Keratinocyte (primary cell): Measurements from ENCODE around the gene CCDC171. TPM values are rescaled to one million over a fixed set of nuclear protein-coding genes. Genes with fewer than 3 reads are reported as not detected.
"Not testable (repeated sequence)": the region's sequence is repeated elsewhere in the genome, so short reads cannot be mapped to it uniquely, and the experiment has no call there.

ENCODE experiments used
- DNase-seq: peaks from one replicate; pipeline ENCODE4 v3.0.0-alpha.2; 2011; ENCODE audit warnings: low read depth, missing footprints, low spot score
- FAIRE-seq: peaks from 2 replicates; lab custom pipeline; 2011; peaks lifted over from hg19 to GRCh38; lab: Jason Lieb, UNC
- H2AFZ ChIP-seq: 2 replicates; pipeline ENCODE4 v1.6.0; 2012; ENCODE audit warnings: low read length, control low read depth, inconsistent platforms; ENCODE audit not compliant: control insufficient read depth
- H3K27ac ChIP-seq: 2 replicates; pipeline ENCODE4 v1.5.1; 2011; ENCODE audit warnings: low read length; ENCODE audit not compliant: control insufficient read depth, insufficient read depth
- H3K27me3 ChIP-seq: 3 replicates; pipeline ENCODE4 v1.6.0; 2011; ENCODE audit warnings: low read length; ENCODE audit not compliant: control insufficient read depth, insufficient read depth; ENCODE audit errors: extremely low read depth
- H3K36me3 ChIP-seq, 2 experiments: 2 replicates in 1 of 2; 3 replicates in 1 of 2; pipeline ENCODE4 v1.5.1; 2011; ENCODE audit warnings: low read length in 2 of 2, mild to moderate bottlenecking in 1 of 2; ENCODE audit not compliant: control insufficient read depth in 2 of 2, insufficient read depth in 2 of 2; ENCODE audit errors: extremely low read depth in 1 of 2
- H3K4me1 ChIP-seq: 3 replicates; pipeline ENCODE4 v1.5.1; 2011; ENCODE audit warnings: low read length; ENCODE audit not compliant: control insufficient read depth, insufficient read depth; ENCODE audit errors: extremely low read depth
- H3K4me2 ChIP-seq: 3 replicates; pipeline ENCODE4 v1.6.0; 2011; ENCODE audit warnings: low read depth, low read length; ENCODE audit not compliant: control insufficient read depth, insufficient read depth; ENCODE audit errors: extremely low read depth
- H3K4me3 ChIP-seq, 3 experiments: fragments of 200-600 bp in 1 of 3; sonication (generic) in 1 of 3; 2 replicates in 2 of 3; 3 replicates in 1 of 3; pipeline ENCODE4 v1.5.1; 2011 to 2016; ENCODE audit warnings: low read length in 3 of 3, mild to moderate bottlenecking in 3 of 3, control low read depth in 2 of 3, inconsistent platforms in 1 of 3, low read depth in 1 of 3, mixed read lengths in 1 of 3, mixed run types in 1 of 3, moderate library complexity in 1 of 3; ENCODE audit not compliant: control insufficient read depth in 2 of 3, insufficient read depth in 2 of 3; ENCODE audit errors: extremely low read depth in 1 of 3
- H3K79me2 ChIP-seq: 2 replicates; pipeline ENCODE4 v1.6.0; 2012; ENCODE audit warnings: low read length; ENCODE audit not compliant: control insufficient read depth, insufficient read depth
- H3K9ac ChIP-seq: 3 replicates; pipeline ENCODE4 v1.6.0; 2011; ENCODE audit warnings: low read length; ENCODE audit not compliant: control insufficient read depth, insufficient read depth; ENCODE audit errors: extremely low read depth
- H3K9me1 ChIP-seq: 3 replicates; pipeline ENCODE4 v1.6.0; 2011; ENCODE audit warnings: low read length; ENCODE audit not compliant: control insufficient read depth, insufficient read depth; ENCODE audit errors: extremely low read depth
- H3K9me3 ChIP-seq: 2 replicates; pipeline ENCODE4 v1.5.1; 2012; ENCODE audit warnings: low read depth, low read length; ENCODE audit not compliant: control insufficient read depth
- H4K20me1 ChIP-seq: 3 replicates; pipeline ENCODE4 v1.6.0; 2011; ENCODE audit warnings: low read length; ENCODE audit not compliant: control insufficient read depth, insufficient read depth; ENCODE audit errors: extremely low read depth
- CTCF ChIP-seq, 3 experiments: IDR thresholded peaks in 1 of 3; conservative IDR thresholded peaks in 1 of 3; optimal IDR thresholded peaks in 1 of 3; 2 replicates in 2 of 3; 3 replicates in 1 of 3; pipeline versions ENCODE3 to v1.5.1; 2011; ENCODE audit warnings: low read length in 3 of 3, mild to moderate bottlenecking in 3 of 3, moderate library complexity in 2 of 3, control low read depth in 1 of 3, inconsistent platforms in 1 of 3; ENCODE audit not compliant: insufficient read depth in 2 of 3; ENCODE audit errors: extremely low read depth in 1 of 3
- EZH2 ChIP-seq: IDR thresholded peaks from one replicate; pipeline ENCODE4 v1.6.1; 2012; ENCODE audit warnings: inconsistent platforms, mild to moderate bottlenecking, low read length, moderate library complexity
- dilution Hi-C: fragments of 300-500 bp; cut with MboI; formaldehyde crosslinking; loops from one replicate; pipeline ENCODE4 v1.7.0; 2020; ENCODE audit warnings: low sequenced_read_pairs; ENCODE audit not compliant: extremely low pct_ligation_motif_present
- polyA plus RNA-seq, 5 experiments: library from polyadenylated mRNA; depleted of rRNA in 3 of 5; stranded (reverse) in 3 of 5; stranded (forward) in 1 of 5; unstranded in 1 of 5; fragments of >200 nt; gene quantifications; 1 replicate in 1 of 5; 2 replicates in 3 of 5; 3 replicates in 1 of 5; pipeline versions ENCODE4 v1.2.1 to v1.2.3, GENCODE V29; 2011 to 2012; ENCODE audit warnings: missing spikeins in 2 of 5, low read depth in 1 of 5, low replicate concordance in 1 of 5

Gene CCDC171
- polyA plus RNA-seq, 1 donor (not counting 4 experiments of a cell fraction or from before 2014, with no cell fraction given): 0.46 TPM

GRCh38 chr9:15785584-15785983 is 232.7 kb downstream of the CCDC171 start:
- no peak overlapping the region for H2AFZ ChIP-seq
- H3K9ac ChIP-seq: no peak overlapping the region
- no peak for FAIRE-seq
- TF ChIP-seq CTCF (optimal IDR thresholded peaks at IDR 0.05 in 1 of 3, IDR thresholded peaks at IDR 0.05 in 1 of 3, conservative IDR thresholded peaks at IDR 0.05 in 1 of 3; ENCODE audit: extremely low read depth in 1 of 3, insufficient read depth in 2 of 3, low read length in 3 of 3): no peak
- no peak for TF ChIP-seq EZH2
- H3K36me3 ChIP-seq: no peaks in the 10 kb centered on the region
- H3K27ac ChIP-seq: no peak overlapping the region
- dilution Hi-C loops: no loop called here
- H3K9me1 ChIP-seq: no peaks in the 10 kb centered on the region
- no peaks in the 10 kb centered on the region for H3K27me3 ChIP-seq
- H4K20me1 ChIP-seq: no peaks in the 10 kb centered on the region
- H3K9me3 ChIP-seq: no peaks in the 10 kb centered on the region
- no peaks in the 10 kb centered on the region for H3K79me2 ChIP-seq
- no peak overlapping the region for H3K4me3 ChIP-seq
- H3K4me1 ChIP-seq: no peaks in the 10 kb centered on the region
- no peak for DNase-seq
- no peak overlapping the region for H3K4me2 ChIP-seq

- Histone ChIP-seq H3K9me1 (no peaks in the 10 kb centered on the region), H3K27ac (no peak overlapping the region), H3K4me3 (no peak overlapping the region), H4K20me1 (no peaks in the 10 kb centered on the region), H3K79me2 (no peaks in the 10 kb centered on the region), H2AFZ (no peak overlapping the region), H3K9ac (no peak overlapping the region), H3K9me3 (no peaks in the 10 kb centered on the region), H3K27me3 (no peaks in the 10 kb centered on the region), H3K4me1 (no peaks in the 10 kb centered on the region), H3K4me2 (no peak overlapping the region), H3K36me3 (no peaks in the 10 kb centered on the region)
- TF ChIP-seq EZH2 (no peak), CTCF (optimal IDR thresholded peaks at IDR 0.05 in 1 of 3, IDR thresholded peaks at IDR 0.05 in 1 of 3, conservative IDR thresholded peaks at IDR 0.05 in 1 of 3; ENCODE audit: extremely low read depth in 1 of 3, insufficient read depth in 2 of 3, low read length in 3 of 3) (no peak)
- FAIRE-seq: no peak
- DNase-seq: no peak
- dilution Hi-C loops: no loop called here
Observed at GRCh38 chr9:15786616-15787015, 233.8 kb downstream of the CCDC171 start.

- H3K9me3 ChIP-seq, dilution Hi-C loops, H3K79me2 ChIP-seq, H3K9me1 ChIP-seq, H3K27ac ChIP-seq, H3K27me3 ChIP-seq, H3K4me2 ChIP-seq, H4K20me1 ChIP-seq, H3K9ac ChIP-seq, H3K4me3 ChIP-seq, H3K4me1 ChIP-seq, DNase-seq, FAIRE-seq, H2AFZ ChIP-seq, H3K36me3 ChIP-seq: not testable (repeated sequence)
Observed at GRCh38 chr9:15810219-15810899, 257.5 kb downstream of the CCDC171 start.
